Adrenal gland (tissue), 12 donors: ENCODE measurements around the gene EIPR1. TPM values are rescaled to one million over a fixed set of nuclear protein-coding genes. Genes with fewer than 3 reads are reported as not detected.

Source experiments
- DNase-seq, 7 donors: peaks; one replicate each; pipeline ENCODE4 v3.0.0-alpha.2; 2019 to 2020
- H3K27ac ChIP-seq, 5 donors: fragments of 200-600 bp; sonication (generic) in 4 of 5; 1 replicate in 3 of 5; 2 replicates in 2 of 5; pipeline versions ENCODE4 v1.5.1 to v1.8.0; 2016 to 2020; ENCODE audit warnings: mild to moderate bottlenecking in 1 of 5
- H3K27me3 ChIP-seq: fragments of 200-600 bp; 2 replicates; pipeline ENCODE4 v1.8.0; 2021
- H3K36me3 ChIP-seq, 2 donors: fragments of 200-600 bp; replicated peaks in 1 of 2; 1 replicate in 1 of 2; 2 replicates in 1 of 2; pipeline versions ENCODE4 v1.5.1 to v1.8.0; 2018 to 2022
- H3K4me1 ChIP-seq, 2 donors: fragments of 200-600 bp; replicated peaks in 1 of 2; 1 replicate in 1 of 2; 2 replicates in 1 of 2; pipeline versions ENCODE4 v1.5.1 to v1.8.0; 2018 to 2021
- H3K4me3 ChIP-seq, 4 donors: fragments of 200-600 bp; sonication (generic) in 3 of 4; one replicate each; pipeline ENCODE4 v1.5.1; 2016 to 2018
- H3K9me3 ChIP-seq, 3 donors: fragments of 200-600 bp; sonication (generic) in 1 of 3; replicated peaks in 1 of 3; 1 replicate in 2 of 3; 2 replicates in 1 of 3; pipeline versions ENCODE4 v1.5.1 to v1.8.0; 2016 to 2021
- CTCF ChIP-seq, 6 experiments: fragments of 450-650 bp in 4 of 6; fragments of 200-600 bp in 2 of 6; sonication (generic) in 1 of 6; IDR thresholded peaks; 1 replicate in 5 of 6; 2 replicates in 1 of 6; pipeline versions ENCODE4 v1.5.1 to v1.8.0; 2016 to 2021; ENCODE audit warnings: antibody characterized with exemption in 6 of 6, mild to moderate bottlenecking in 2 of 6, moderate library complexity in 1 of 6
- POLR2A ChIP-seq, 2 donors: fragments of 450-650 bp; IDR thresholded peaks; one replicate each; pipeline ENCODE4 v1.6.1; 2017; ENCODE audit warnings: antibody characterized with exemption in 2 of 2, mild to moderate bottlenecking in 2 of 2, moderate library complexity in 1 of 2
- WGBS, 4 donors: extraction: QIAGEN DNeasy Blood & Tissue Kit in 2 of 4; methylation state at CpG; one replicate each; pipeline versions ENCODE4 v1.1.5 to v1.1.7; 2013 to 2017; 5-methylcytosine and 5-hydroxymethylcytosine counted together
- intact Hi-C, 2 donors: fragments of 100-400 bp; cut with DNase I; formaldehyde crosslinking; loops; one replicate each; pipeline versions ENCODE4 v1.14.1 to v1.15.0; 2022 to 2023
- polyA plus RNA-seq, 3 donors: library from polyadenylated mRNA; stranded (reverse); fragments of 200-250 nt in 2 of 3; fragments of 350-450 nt in 1 of 3; fragmentation: Illumina TruSeq in 1 of 3; extraction: RNeasy Lipid Tissue Mini Kit (QIAGEN cat#74804) in 1 of 3; gene quantifications; one replicate each; pipeline ENCODE4 v1.2.3, GENCODE V29; 2013 to 2014
- total RNA-seq, 9 donors: library from RNA; depleted of rRNA in 4 of 9; stranded (reverse); fragments of >200 nt in 4 of 9; fragments of 120-200 nt in 1 of 9; fragmentation: NEBNext Ultra II Directional in 1 of 9; extraction: Animal tissue kit (Norgen Biotek cat#: 25700) in 1 of 9; gene quantifications; one replicate each; pipeline versions ENCODE4 v1.1.0 to v1.2.4, GENCODE V29; 2013 to 2023
- donor health status: healthy with polysubstance abuse.
- donor health status: Bipolar disorder and iron deficiency.
- donor health status: DM: yes; HTN: yes; CAD: no.
- donor health status: DM: no; HTN: no; CAD: no.
- donor health status: DM: no; HTN: no; CAD: no.
- donor health status: DM: yes; HTN: yes; CAD: no.

The EIPR1 gene
- total and polyA plus RNA-seq, 12 donors: 10.3 to 37.9 (median 28.5) TPM

- H3K4me3 ChIP-seq: no peak overlapping the region
- no peaks in the 10 kb centered on the region for H3K4me1 ChIP-seq
- no peaks in the 10 kb centered on the region for H3K36me3 ChIP-seq
- H3K27me3 ChIP-seq: no peaks in the 10 kb centered on the region
- H3K27ac ChIP-seq: no peak overlapping the region
- intact Hi-C loops: no loop called here
- peak in 1 of 7 donors; percentile 63 for DNase-seq
- H3K9me3 ChIP-seq: no peaks in the 10 kb centered on the region
- 76 to 92% (median 87%) methylated on average over 9 to 12 of the region's 12 CpGs for WGBS, 4 donors
- TF ChIP-seq CTCF (IDR thresholded peaks at IDR 0.05): no peak
Observed at GRCh38 chr2:3348767-3349166, 28.9 kb downstream of the EIPR1 start.

- TF ChIP-seq CTCF (IDR thresholded peaks at IDR 0.05): no peak
- TF ChIP-seq POLR2A (IDR thresholded peaks at IDR 0.05): no peak
- H3K36me3 ChIP-seq: no peaks in the 10 kb centered on the region
- intact Hi-C loops: no loop called here
- H3K4me3 ChIP-seq: no peak overlapping the region
- H3K9me3 ChIP-seq: no peaks in the 10 kb centered on the region
- H3K27ac ChIP-seq: no peak overlapping the region
- no peaks in the 10 kb centered on the region for H3K27me3 ChIP-seq
- WGBS, 4 donors: 90 to 99% (median 98%) methylated on average over 7 of the region's 7 CpGs
- no peaks in the 10 kb centered on the region for H3K4me1 ChIP-seq
- no peak for DNase-seq
Observed at GRCh38 chr2:3345621-3346020, 32.0 kb downstream of the EIPR1 start.

GRCh38 chr2:3344897-3345296 is 32.7 kb downstream of the EIPR1 start:
- 53 to 67% (median 57%) methylated on average over 6 of the region's 6 CpGs for WGBS, 4 donors
- Histone ChIP-seq H3K27ac (no peak overlapping the region), H3K36me3 (no peaks in the 10 kb centered on the region), H3K4me1 (no peaks in the 10 kb centered on the region), H3K9me3 (no peaks in the 10 kb centered on the region), H3K4me3 (no peak overlapping the region), H3K27me3 (no peaks in the 10 kb centered on the region)
- TF ChIP-seq POLR2A (IDR thresholded peaks at IDR 0.05) (no peak), CTCF (IDR thresholded peaks at IDR 0.05) (no peak)
- intact Hi-C loops: no loop called here
- DNase-seq: peak in 6 of 7 donors; percentile 33 to 76 (median 60)

GRCh38 chr2:3343012-3343411 is 34.6 kb downstream of the EIPR1 start:
- Histone ChIP-seq H3K9me3 (no peaks in the 10 kb centered on the region), H3K27me3 (no peaks in the 10 kb centered on the region), H3K36me3 (no peaks in the 10 kb centered on the region), H3K4me1 (no peaks in the 10 kb centered on the region), H3K27ac (no peak overlapping the region), H3K4me3 (no peak overlapping the region)
- TF ChIP-seq POLR2A (IDR thresholded peaks at IDR 0.05) (no peak), CTCF (IDR thresholded peaks at IDR 0.05) (no peak)
- 92 to 95% (median 93%) methylated on average over 6 to 11 of the region's 11 CpGs for WGBS, 4 donors
- DNase-seq: no peak
- intact Hi-C loops: no loop called here
